ENCODE results near the gene FBXL22. TPM values are rescaled to one million over a fixed set of nuclear protein-coding genes. Genes with fewer than 3 reads are reported as not detected.

FBXL22 gene
- total and polyA plus RNA-seq, 2 experiments from 2014 or later, result 0.26 TPM; not detected in 1

GRCh38 chr15:63605036-63605435 is 7.8 kb downstream of the FBXL22 start (continued):
- TF ChIP-seq POLR2AphosphoS5 (IDR thresholded peaks at IDR 0.05; ENCODE audit: low read depth) (no peak), ZNF331 (CRISPR knock-in tag; IDR thresholded peaks at IDR 0.05; ENCODE audit: low read depth) (no peak), EZH2phosphoT487 (IDR thresholded peaks at IDR 0.05; ENCODE audit: unreplicated experiment) (no peak), NANOG (IDR thresholded peaks at IDR 0.05; ENCODE audit: borderline replicate concordance) (no peak), STAT1 (IDR thresholded peaks at IDR 0.05; ENCODE audit: unreplicated experiment) (no peak), EZH2 (IDR thresholded peaks at IDR 0.05; ENCODE audit: low read depth, unreplicated experiment) (no peak), JUNB (IDR thresholded peaks at IDR 0.05; ENCODE audit: unreplicated experiment) (no peak), CREB1 (CRISPR knock-in tag; IDR thresholded peaks at IDR 0.05; ENCODE audit: low read depth) (no peak), ZNF114 (CRISPR knock-in tag; IDR thresholded peaks at IDR 0.05) (no peak)

- Histone ChIP-seq H3K36me3 (ENCODE audit: insufficient read depth) (no peaks in the 10 kb centered on the region), H3K27ac (ENCODE audit: low read depth) (no peak overlapping the region), H2AFZ (no peak overlapping the region), H3F3A (replicated peaks; ENCODE audit: low read depth) (no peaks in the 10 kb centered on the region; the same call in 1 of the 2 replicates), H3K9me2 (ENCODE audit: insufficient read depth) (no peaks in the 10 kb centered on the region), H4K20me1 (replicated peaks; ENCODE audit: insufficient read depth) (no peaks in the 10 kb centered on the region), H3K27me3 (ENCODE audit: insufficient read depth) (peaks cover 31% of the 10 kb centered on the region), H3K4me1 (ENCODE audit: insufficient read depth) (peaks cover 6% of the 10 kb centered on the region), H3K79me2 (replicated peaks; ENCODE audit: insufficient read depth) (no peaks in the 10 kb centered on the region), H3K4me2 (no peak overlapping the region), H3K4me3 (no peak overlapping the region)
- Mint-ChIP-seq H3K27me3 (ENCODE audit: insufficient read depth, low read depth, poor library complexity) (peaks cover 25% of the 10 kb centered on the region), H3K4me3 (no peak overlapping the region), H3K4me1 (peaks cover 14% of the 10 kb centered on the region), H3K27ac (no peak overlapping the region), H3K9me3 (no peaks in the 10 kb centered on the region), H3K36me3 (ENCODE audit: low read depth) (no peaks in the 10 kb centered on the region)
- ATAC-seq (no peak), DNase-seq (ENCODE audit: low spot score) (no peak)
- TF ChIP-seq ZNF331 (CRISPR knock-in tag; IDR thresholded peaks at IDR 0.05; ENCODE audit: low read depth), result no peak
- no peak for TF ChIP-seq ZNF114 (CRISPR knock-in tag; IDR thresholded peaks at IDR 0.05)
- TF ChIP-seq REST (IDR thresholded peaks at IDR 0.05; ENCODE audit: unreplicated experiment), result no peak
- no peak for TF ChIP-seq JUNB (IDR thresholded peaks at IDR 0.05; ENCODE audit: unreplicated experiment)
- TF ChIP-seq STAT1 (IDR thresholded peaks at IDR 0.05; ENCODE audit: unreplicated experiment), result no peak
- TF ChIP-seq EZH2phosphoT487 (IDR thresholded peaks at IDR 0.05; ENCODE audit: unreplicated experiment), result no peak
- TF ChIP-seq CREB1 (CRISPR knock-in tag; IDR thresholded peaks at IDR 0.05; ENCODE audit: low read depth), result no peak
- no peak for TF ChIP-seq ETS1 (IDR thresholded peaks at IDR 0.05)
- TF ChIP-seq NANOG (IDR thresholded peaks at IDR 0.05; ENCODE audit: borderline replicate concordance), result no peak
- no peak for TF ChIP-seq EZH2 (IDR thresholded peaks at IDR 0.05; ENCODE audit: low read depth, unreplicated experiment)
- TF ChIP-seq CTCF (conservative IDR thresholded peaks at IDR 0.05; ENCODE audit: low read depth in 2 of 2), result no peak
Observed at GRCh38 chr15:63605816-63606215, 8.6 kb downstream of the FBXL22 start.

Measured in GM23338 (cell line).